NCI-H2227 (cell line): ENCODE data around the gene RASA2.
A peak's percentile ranks its signal among the peaks of the same experiment; 100 is the strongest.

Experiments used
- DNase-seq: peaks from one replicate; lab custom pipeline; 2025; ENCODE audit not compliant: unreplicated experiment; lab: John Stamatoyannopoulos, UW

Gene RASA2, protein sequence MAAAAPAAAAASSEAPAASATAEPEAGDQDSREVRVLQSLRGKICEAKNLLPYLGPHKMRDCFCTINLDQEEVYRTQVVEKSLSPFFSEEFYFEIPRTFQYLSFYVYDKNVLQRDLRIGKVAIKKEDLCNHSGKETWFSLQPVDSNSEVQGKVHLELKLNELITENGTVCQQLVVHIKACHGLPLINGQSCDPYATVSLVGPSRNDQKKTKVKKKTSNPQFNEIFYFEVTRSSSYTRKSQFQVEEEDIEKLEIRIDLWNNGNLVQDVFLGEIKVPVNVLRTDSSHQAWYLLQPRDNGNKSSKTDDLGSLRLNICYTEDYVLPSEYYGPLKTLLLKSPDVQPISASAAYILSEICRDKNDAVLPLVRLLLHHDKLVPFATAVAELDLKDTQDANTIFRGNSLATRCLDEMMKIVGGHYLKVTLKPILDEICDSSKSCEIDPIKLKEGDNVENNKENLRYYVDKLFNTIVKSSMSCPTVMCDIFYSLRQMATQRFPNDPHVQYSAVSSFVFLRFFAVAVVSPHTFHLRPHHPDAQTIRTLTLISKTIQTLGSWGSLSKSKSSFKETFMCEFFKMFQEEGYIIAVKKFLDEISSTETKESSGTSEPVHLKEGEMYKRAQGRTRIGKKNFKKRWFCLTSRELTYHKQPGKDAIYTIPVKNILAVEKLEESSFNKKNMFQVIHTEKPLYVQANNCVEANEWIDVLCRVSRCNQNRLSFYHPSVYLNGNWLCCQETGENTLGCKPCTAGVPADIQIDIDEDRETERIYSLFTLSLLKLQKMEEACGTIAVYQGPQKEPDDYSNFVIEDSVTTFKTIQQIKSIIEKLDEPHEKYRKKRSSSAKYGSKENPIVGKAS

DNA sequence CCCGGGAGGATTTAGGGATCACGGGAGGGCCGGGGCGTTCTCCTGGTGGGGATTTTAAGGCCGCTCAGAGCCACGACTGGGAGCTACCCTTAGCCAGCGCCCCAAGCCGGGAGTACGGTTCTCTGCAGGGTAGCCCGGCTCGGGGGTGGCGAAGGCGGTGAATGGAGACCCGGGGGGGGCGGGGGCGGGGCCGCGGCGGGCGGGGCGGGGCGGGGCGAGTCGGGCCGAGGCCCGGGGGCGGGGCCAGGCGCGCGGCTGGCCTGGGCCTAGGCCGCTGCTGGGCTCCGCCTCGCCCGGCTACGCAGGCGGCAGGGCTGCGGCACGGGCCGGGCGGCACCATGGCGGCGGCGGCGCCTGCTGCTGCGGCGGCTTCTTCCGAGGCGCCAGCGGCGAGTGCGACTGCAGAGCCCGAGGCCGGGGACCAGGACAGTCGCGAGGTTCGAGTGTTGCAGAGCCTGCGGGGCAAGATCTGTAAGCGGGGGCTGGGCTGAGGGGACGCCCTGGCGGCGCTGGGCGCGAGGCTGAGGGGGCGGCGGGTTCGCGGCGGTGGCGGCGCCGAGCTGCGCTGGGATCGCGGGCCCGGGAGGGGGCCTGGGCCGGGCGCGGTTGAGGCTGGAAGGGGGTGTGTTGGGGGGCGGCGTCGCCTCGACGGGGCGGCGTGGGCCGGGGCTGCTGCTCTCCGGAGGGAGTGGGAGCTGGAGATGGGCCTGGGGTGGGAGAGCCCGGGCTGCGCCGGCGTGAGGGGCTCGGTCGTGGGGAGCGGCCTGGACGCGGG lies at the start of gene RASA2:
TSS of gene RASA2 (plus strand) at position 282 of the 775 bp plus-strand sequence. CDS start at position 339, 57 bp downstream.
- DNase-seq, result peak; percentile 86

GRCh38 chr3:141439589-141439988 lies 47.2 kb upstream of the RASA2 start:
- DNase-seq, result no peak

DNA sequence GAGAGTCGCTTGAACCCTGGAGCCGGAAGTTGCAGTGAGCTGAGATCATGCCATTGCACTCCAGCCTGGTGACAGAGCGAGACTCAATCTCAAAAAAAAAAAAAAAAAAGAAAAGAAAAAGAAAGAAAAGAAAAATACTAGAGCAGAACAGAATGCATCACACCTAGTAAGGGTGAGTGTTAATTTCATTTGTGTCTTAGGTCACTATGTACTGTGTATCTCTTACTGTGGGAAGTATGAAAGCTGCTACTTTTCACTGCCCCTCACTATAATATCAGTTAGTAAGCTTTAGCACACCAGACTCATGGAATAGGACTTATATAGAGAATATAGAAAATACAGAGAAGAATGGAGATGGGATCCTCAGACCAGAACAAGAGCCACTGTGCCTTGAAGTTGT lies 45.9 kb upstream of the RASA2 start:
- DNase-seq, result no peak

DNA sequence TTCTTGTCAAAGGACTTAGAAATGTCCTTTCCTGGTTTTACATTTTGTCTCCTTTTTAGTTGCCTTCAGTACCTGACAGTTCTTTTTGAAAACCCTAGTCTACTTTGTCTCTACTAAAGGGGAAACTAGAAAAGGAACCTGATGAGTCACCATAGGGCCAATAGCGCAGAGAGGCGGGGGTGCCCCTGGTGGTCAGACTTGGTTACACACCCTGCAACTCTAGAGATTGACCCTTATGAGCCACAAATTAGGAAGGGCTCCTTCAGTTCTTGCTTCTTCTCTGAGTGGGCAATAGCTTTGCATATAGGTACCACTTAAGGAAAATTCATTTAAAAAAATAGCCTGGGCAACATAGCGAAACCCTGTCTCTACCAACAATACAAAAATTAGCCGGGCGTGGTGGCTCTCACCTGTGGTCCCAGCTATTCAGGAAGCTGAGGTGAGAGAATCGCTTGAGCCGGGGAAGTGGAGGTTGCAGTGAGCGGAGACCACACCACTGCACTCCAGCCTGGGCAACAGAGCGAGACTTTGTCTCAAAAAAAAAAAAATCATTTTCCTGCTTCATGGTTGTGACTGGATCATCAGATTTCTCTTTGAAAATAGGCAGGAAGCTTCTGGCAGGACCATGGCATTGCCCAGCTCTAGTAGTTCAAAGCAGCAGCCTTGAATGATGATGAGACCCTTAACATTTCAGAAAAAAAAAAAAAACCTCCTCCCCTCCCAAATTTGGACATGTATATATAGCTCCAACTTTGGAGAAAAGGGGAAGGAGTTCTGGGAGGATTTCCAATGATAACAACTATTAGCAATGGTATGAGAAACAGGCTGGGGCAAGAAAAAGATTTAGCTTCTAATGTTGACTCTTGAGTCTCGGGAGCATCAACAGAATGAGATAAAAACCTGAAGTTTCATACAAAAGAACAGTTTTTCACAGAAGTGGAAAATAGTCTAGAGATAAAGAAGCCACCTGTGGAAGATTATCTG lies 45.2 kb upstream of the RASA2 start:
- DNase-seq, result peak; percentile 7

DNA sequence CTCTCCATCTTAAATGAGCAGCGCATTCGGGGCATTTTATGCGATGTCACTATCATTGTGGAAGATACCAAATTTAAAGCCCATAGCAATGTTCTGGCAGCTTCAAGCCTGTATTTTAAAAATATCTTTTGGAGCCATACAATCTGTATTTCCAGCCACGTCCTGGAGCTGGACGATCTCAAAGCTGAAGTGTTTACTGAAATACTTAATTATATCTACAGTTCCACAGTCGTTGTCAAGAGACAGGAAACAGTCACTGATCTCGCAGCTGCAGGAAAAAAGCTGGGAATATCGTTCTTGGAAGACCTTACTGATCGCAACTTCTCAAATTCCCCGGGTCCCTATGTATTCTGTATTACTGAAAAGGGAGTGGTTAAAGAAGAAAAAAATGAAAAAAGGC lies 44.4 kb upstream of the RASA2 start:
- no peak for DNase-seq

- no peak for DNase-seq
These were observed 43.9 kb upstream of the RASA2 start for GRCh38 chr3:141442914-141443313.

- no peak for DNase-seq
These were observed 42.1 kb upstream of the RASA2 start for GRCh38 chr3:141444586-141445285.

GRCh38 chr3:141445990-141446389 lies 40.8 kb upstream of the RASA2 start:
- DNase-seq, result no peak

GRCh38 chr3:141446737-141447136 lies 40.1 kb upstream of the RASA2 start:
- DNase-seq, result no peak

DNA sequence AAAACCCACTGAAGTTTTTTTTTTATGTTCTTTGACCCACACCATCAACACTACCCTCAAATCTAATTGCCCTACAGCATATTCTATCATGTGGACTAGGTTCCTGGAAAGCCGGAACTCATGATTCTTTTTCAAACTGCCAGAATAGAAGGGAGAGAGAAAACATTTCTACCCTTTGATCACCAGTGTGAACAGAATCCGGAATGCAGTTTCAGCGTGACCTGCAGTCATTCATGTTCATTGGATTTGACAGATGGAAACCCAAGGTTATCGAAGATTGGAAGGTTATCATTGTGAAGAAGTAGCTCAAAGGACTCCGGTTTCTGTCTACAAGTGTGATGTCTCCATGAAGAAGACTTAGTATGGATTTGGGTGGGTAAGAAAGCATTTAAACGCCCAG lies 39.4 kb upstream of the RASA2 start:
- no peak for DNase-seq

DNA sequence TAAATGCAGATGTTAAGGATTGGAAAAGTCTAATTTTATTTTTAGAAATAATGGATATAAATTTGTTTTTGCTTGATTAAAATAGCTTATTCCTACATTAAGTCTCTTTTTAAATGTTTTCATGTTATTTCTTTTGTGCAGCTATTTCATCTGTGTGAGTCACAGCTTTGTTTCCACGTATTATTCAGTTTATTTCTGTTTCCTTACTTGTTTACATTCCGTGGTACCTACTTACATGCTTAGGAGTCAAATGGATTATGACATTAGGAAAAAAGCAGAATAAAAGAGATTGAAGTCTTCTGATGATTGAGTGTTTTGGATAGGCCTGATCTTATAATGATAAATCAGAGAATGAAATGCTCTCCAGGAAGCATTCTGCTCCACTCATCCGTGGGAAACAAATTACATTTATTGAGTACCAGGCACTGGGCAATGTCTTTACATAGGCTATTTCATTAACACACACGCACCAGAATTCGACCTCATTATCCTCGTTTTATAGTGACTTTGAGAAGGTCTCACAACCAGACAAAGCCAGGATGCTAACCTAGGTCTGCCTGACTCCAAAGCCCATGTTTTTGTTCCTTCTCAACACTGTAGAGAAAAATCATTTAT lies 38.1 kb upstream of the RASA2 start:
- no peak for DNase-seq

DNA sequence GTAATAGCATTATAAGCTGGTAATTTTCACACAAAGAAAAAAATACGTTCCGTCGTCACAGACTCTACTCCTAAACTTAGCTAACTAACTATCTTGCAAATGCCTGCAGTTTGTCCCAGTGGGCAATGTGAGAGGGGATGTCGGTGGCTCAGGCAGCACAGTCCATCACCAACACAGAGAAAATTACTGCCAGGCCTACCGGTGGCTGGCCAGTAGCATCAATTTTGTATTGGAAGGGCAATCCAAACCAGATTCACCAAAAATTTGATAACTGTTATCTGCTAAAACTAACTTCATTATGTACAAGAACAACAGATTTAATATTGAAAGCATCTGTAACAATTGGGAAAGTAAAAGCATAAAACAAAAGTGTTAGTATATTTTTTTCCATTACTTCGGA lies 37.4 kb upstream of the RASA2 start:
- no peak for DNase-seq

- DNase-seq, result no peak
These were observed 36.0 kb upstream of the RASA2 start for GRCh38 chr3:141450727-141451375.

- no peak for DNase-seq
These were observed 34.8 kb upstream of the RASA2 start for GRCh38 chr3:141452045-141452444.

- no peak for DNase-seq
These were observed 34.1 kb upstream of the RASA2 start for GRCh38 chr3:141452773-141453172.

DNA sequence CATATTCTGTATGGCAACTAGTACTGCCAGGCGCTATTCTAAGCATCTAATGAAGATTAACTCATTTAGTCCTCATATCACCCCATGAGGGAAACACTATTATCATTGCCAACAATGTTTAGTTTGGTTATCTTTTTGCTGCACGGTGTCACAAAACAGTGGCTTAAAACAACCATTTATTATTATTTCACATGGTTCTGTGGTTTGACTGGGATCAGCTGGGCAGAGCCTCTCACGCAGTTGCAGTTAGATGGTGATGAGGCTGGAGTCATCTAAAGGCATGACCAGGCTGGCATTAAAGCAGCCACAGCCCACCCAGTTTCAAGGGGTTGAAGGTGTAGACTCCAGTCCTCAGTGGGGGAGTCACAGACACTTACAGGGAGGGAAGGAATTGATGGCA lies 32.8 kb upstream of the RASA2 start:
- DNase-seq, result no peak

DNA sequence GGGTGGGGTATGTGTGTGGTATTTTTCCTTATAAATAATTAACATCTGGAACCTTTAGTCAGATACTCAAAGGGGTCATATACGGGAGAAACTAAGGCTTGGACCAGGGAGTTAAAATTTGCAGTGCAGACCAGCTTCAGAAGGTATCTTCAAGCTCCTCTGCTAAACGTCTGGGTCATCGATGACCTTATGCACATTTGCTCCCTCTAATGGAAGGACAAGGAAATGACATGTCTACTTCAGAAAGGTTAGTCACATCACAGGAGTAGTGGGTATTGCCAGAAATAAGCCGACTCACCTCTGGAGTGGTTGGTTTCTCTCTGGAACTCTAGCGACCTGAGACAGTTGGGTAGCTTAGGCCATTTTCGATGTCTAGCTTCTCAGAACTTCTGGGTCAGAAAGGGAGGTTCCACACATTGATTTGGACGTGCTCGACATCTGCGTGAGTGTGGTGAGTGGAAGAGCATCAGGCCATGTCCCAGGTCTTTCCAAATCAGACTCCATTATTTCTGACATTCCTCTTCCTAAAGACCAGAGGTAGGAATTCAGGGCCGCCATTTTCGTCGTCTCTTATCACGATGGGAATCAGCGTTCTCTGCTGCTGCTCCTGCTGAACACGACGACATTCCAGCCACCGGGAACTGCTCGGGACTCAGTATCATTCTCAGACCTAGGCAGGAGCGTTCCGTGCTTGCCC lies 31.8 kb upstream of the RASA2 start:
- peak; percentile 59 for DNase-seq
